Epithelial cell of esophagus (primary cell): ENCODE data around the gene CFAP46.
A peak's percentile ranks its signal among the peaks of the same experiment; 100 is the strongest.

Source experiments
- DNase-seq: peaks from one replicate; pipeline ENCODE4 v3.0.0; 2010; ENCODE audit warnings: low read depth
- H3K4me3 ChIP-seq: 2 replicates; pipeline ENCODE4 v1.5.1; 2011; ENCODE audit warnings: mild to moderate bottlenecking, low read length, control low read depth
- TF ChIP-seq, protein P1 (sequence below): IDR thresholded peaks from 2 replicates; pipeline ENCODE4 v1.5.1; 2011; ENCODE audit warnings: low read depth, mild to moderate bottlenecking, low read length, control low read depth, inconsistent platforms; ENCODE audit not compliant: insufficient read depth; ENCODE audit errors: missing control alignments

CFAP46 gene

GRCh38 chr10:132942101-132943057, at the start of gene CFAP46:
TSS of gene CFAP46 (minus strand) at chr10:132942570. CDS start at chr10:132942484, 86 bp downstream.
- peak within 1 kb of the TSS; percentile 40 for H3K4me3 ChIP-seq
- TF ChIP-seq, protein P1, sequence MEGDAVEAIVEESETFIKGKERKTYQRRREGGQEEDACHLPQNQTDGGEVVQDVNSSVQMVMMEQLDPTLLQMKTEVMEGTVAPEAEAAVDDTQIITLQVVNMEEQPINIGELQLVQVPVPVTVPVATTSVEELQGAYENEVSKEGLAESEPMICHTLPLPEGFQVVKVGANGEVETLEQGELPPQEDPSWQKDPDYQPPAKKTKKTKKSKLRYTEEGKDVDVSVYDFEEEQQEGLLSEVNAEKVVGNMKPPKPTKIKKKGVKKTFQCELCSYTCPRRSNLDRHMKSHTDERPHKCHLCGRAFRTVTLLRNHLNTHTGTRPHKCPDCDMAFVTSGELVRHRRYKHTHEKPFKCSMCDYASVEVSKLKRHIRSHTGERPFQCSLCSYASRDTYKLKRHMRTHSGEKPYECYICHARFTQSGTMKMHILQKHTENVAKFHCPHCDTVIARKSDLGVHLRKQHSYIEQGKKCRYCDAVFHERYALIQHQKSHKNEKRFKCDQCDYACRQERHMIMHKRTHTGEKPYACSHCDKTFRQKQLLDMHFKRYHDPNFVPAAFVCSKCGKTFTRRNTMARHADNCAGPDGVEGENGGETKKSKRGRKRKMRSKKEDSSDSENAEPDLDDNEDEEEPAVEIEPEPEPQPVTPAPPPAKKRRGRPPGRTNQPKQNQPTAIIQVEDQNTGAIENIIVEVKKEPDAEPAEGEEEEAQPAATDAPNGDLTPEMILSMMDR: no peak
- peak; percentile 10 for DNase-seq

DNA sequence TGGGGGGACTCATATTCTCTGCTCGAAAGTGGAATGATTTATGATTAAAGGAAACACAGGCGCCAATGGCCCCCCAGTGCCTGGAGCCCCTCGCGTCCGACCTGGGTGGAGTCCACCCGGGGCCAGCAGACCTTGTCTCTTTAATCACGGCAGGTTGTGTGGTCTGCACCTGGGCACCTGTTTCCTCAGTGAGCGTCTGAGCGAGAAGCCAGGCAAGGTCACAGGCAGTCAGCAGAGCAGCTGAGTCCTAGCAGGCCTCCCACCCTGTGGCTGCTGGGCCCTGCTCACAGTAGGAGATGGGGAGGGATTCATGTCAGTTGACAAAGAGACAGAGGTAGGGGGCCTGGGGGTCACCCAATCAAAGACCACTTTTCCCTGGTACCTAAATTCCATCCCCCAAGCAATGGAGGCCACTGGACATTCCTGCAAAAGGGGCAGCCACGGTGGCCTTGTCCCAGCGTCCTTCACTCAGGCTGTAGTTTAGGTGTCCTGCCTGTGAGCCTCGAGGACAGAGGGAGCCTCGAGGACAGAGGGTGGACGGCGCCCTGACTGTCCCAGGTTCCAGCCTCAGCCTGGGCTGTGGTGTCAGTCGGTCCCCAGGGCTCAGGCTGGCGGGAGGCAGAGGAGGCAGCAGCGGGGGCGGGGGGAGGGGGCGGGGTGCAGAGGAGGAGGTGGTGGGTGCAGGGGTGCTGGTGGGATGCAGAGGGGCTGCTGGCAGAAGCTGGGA, 49.5 kb upstream of the CFAP46 start:
- no peak overlapping the region for H3K4me3 ChIP-seq
- DNase-seq: no peak
- TF ChIP-seq, protein P1: no peak

GRCh38 chr10:132990684-132991545, 48.5 kb upstream of the CFAP46 start:
- DNase-seq: no peak
- TF ChIP-seq, protein P1: no peak
- no peak overlapping the region for H3K4me3 ChIP-seq

- DNase-seq: no peak
- TF ChIP-seq, protein P1: no peak
Measured at GRCh38 chr10:132989476-132990415, 47.4 kb upstream of the CFAP46 start.

DNA sequence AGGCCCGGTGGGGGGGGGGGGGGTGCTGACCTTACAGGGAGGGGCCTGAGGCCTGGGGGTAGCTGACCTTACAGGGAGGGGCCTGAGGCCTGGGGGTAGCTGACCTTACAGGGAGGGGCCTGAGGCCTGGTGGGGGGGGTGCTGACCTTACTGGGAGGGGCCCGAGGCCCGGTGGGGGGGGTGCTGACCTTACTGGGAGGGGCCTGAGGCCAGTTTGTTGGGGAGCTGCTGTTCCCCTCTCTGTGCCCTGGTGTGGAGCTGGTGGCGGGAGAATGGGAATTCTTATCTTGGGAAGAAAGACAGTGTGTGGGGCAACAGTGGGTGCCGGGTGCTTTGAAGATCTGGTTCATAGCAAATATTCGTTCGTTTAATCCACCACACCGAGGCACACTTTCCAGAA, 46.6 kb upstream of the CFAP46 start:
- TF ChIP-seq, protein P1: no peak
- H3K4me3 ChIP-seq: no peak overlapping the region
- no peak for DNase-seq

More at GRCh38 chr10:132989476-132990415, 47.4 kb upstream of the CFAP46 start:
- H3K4me3 ChIP-seq: no peak overlapping the region
